SK-N-SH treated with all-trans-retinoic acid at 6 μM for 48 hours (cell line): ENCODE data around the gene AFF1.

Experiments used
- ATAC-seq: fragments of 200-7000 bp; cut with Tn5 transposase; 3 replicates; pipeline ENCODE4 v1.9.1; 2020; ENCODE audit warnings: mild to moderate bottlenecking, moderate library complexity
- ARNTL ChIP-seq: fragments of 450-650 bp; formaldehyde crosslinking; IDR thresholded peaks from 2 replicates; pipeline ENCODE4 v1.5.0; 2020; ENCODE audit warnings: low read depth, mild to moderate bottlenecking, moderate library complexity, borderline replicate concordance
- CREB5 ChIP-seq: fragments of 250-450 bp; sonication (Bioruptor Pico); IDR thresholded peaks from 2 replicates; pipeline ENCODE4 v1.5.1; 2020; ENCODE audit warnings: low read depth, mild to moderate bottlenecking, moderate library complexity
- CSDC2 ChIP-seq: fragments of 250-450 bp; sonication (Bioruptor Pico); IDR thresholded peaks from 2 replicates; pipeline ENCODE4 v1.5.0; 2020; ENCODE audit warnings: mild to moderate bottlenecking, moderate library complexity
- GLIS3 ChIP-seq: fragments of 250-450 bp; sonication (Bioruptor Pico); IDR thresholded peaks from 2 replicates; pipeline ENCODE4 v1.5.0; 2020; ENCODE audit warnings: mild to moderate bottlenecking, moderate library complexity
- ISL1 ChIP-seq: fragments of 250-450 bp; sonication (Bioruptor Pico); IDR thresholded peaks from 2 replicates; pipeline ENCODE4 v2.1.2; 2022; ENCODE audit warnings: mild to moderate bottlenecking, moderate library complexity
- OSR1 ChIP-seq: fragments of 250-450 bp; sonication (Bioruptor Pico); IDR thresholded peaks from 2 replicates; pipeline ENCODE4 v1.8.0; 2022; ENCODE audit warnings: moderate library complexity, mild to moderate bottlenecking, inconsistent platforms
- POU6F1 ChIP-seq: fragments of 250-450 bp; sonication (Bioruptor Pico); IDR thresholded peaks from 2 replicates; pipeline ENCODE4 v1.8.0; 2021; ENCODE audit warnings: low read depth, mild to moderate bottlenecking, moderate library complexity, borderline replicate concordance
- PPARA ChIP-seq: fragments of 250-450 bp; sonication (Bioruptor Pico); IDR thresholded peaks from 2 replicates; pipeline ENCODE4 v1.5.0; 2020; ENCODE audit warnings: mild to moderate bottlenecking, borderline replicate concordance
- RARB ChIP-seq: fragments of 250-450 bp; sonication (Bioruptor Pico); IDR thresholded peaks from 2 replicates; pipeline ENCODE4 v1.8.0; 2021; ENCODE audit warnings: mild to moderate bottlenecking, moderate library complexity
- TCF4 ChIP-seq: fragments of 250-450 bp; sonication (Bioruptor Pico); IDR thresholded peaks from 2 replicates; pipeline ENCODE4 v1.8.0; 2021; ENCODE audit warnings: mild to moderate bottlenecking, moderate library complexity, borderline replicate concordance
- TOX ChIP-seq: fragments of 250-450 bp; sonication (Bioruptor Pico); IDR thresholded peaks from 2 replicates; pipeline ENCODE4 v1.8.0; 2021; ENCODE audit warnings: mild to moderate bottlenecking, moderate library complexity, borderline replicate concordance
- TSHZ2 ChIP-seq: fragments of 250-450 bp; sonication (Bioruptor Pico); IDR thresholded peaks from 2 replicates; pipeline ENCODE4 v1.5.0; 2020; ENCODE audit warnings: mild to moderate bottlenecking, moderate library complexity
- ZFP3 ChIP-seq: fragments of 250-450 bp; sonication (Bioruptor Pico); IDR thresholded peaks from 2 replicates; pipeline ENCODE4 v1.5.0; 2020; ENCODE audit warnings: mild to moderate bottlenecking, moderate library complexity
- ZFP30 ChIP-seq: fragments of 450-650 bp; formaldehyde crosslinking; IDR thresholded peaks from 2 replicates; pipeline ENCODE4 v1.5.0; 2022; ENCODE audit warnings: mild to moderate bottlenecking, moderate library complexity
- ZNF565 ChIP-seq: fragments of 450-650 bp; formaldehyde crosslinking; conservative IDR thresholded peaks from 2 replicates; pipeline ENCODE4 v1.5.0; 2020; ENCODE audit warnings: low read depth, mild to moderate bottlenecking, moderate library complexity
- ZNF70 ChIP-seq: fragments of 450-650 bp; formaldehyde crosslinking; IDR thresholded peaks from 2 replicates; pipeline ENCODE4 v1.5.0; 2020; ENCODE audit warnings: mild to moderate bottlenecking, moderate library complexity
- ZNF8 ChIP-seq: fragments of 450-650 bp; formaldehyde crosslinking; IDR thresholded peaks from 2 replicates; pipeline ENCODE4 v1.5.0; 2020; ENCODE audit warnings: mild to moderate bottlenecking, moderate library complexity
- TF ChIP-seq, protein P1 (sequence below): fragments of 250-450 bp; sonication (Bioruptor Pico); IDR thresholded peaks from 2 replicates; pipeline ENCODE4 v1.8.0; 2020; ENCODE audit warnings: mild to moderate bottlenecking, moderate library complexity, borderline replicate concordance

Gene AFF1

GRCh38 chr4:86947501-86948120 lies 12.8 kb downstream of the AFF1 start:
- TF ChIP-seq PPARA (CRISPR knock-in tag), result no peak
- no peak for TF ChIP-seq TCF4 (CRISPR knock-in tag)
- TF ChIP-seq ZNF565, result no peak
- no peak for TF ChIP-seq CSDC2 (CRISPR knock-in tag)
- no peak for TF ChIP-seq ARNTL (CRISPR knock-in tag)
- TF ChIP-seq, protein P1, sequence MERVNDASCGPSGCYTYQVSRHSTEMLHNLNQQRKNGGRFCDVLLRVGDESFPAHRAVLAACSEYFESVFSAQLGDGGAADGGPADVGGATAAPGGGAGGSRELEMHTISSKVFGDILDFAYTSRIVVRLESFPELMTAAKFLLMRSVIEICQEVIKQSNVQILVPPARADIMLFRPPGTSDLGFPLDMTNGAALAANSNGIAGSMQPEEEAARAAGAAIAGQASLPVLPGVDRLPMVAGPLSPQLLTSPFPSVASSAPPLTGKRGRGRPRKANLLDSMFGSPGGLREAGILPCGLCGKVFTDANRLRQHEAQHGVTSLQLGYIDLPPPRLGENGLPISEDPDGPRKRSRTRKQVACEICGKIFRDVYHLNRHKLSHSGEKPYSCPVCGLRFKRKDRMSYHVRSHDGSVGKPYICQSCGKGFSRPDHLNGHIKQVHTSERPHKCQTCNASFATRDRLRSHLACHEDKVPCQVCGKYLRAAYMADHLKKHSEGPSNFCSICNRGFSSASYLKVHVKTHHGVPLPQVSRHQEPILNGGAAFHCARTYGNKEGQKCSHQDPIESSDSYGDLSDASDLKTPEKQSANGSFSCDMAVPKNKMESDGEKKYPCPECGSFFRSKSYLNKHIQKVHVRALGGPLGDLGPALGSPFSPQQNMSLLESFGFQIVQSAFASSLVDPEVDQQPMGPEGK (CRISPR knock-in tag), result no peak
- TF ChIP-seq TSHZ2 (CRISPR knock-in tag), result no peak
- TF ChIP-seq ZNF70, result no peak
- no peak for TF ChIP-seq POU6F1 (CRISPR knock-in tag)
- no peak for ATAC-seq

- TF ChIP-seq ARNTL (CRISPR knock-in tag) (no peak), PPARA (CRISPR knock-in tag) (no peak), ZNF565 (no peak), RARB (CRISPR knock-in tag) (no peak), GLIS3 (CRISPR knock-in tag) (no peak), CREB5 (no peak), TCF4 (CRISPR knock-in tag) (no peak), ZNF8 (CRISPR knock-in tag) (no peak), ISL1 (CRISPR knock-in tag) (no peak), ZFP30 (CRISPR knock-in tag) (no peak), CSDC2 (CRISPR knock-in tag) (no peak), OSR1 (CRISPR knock-in tag) (no peak), TOX (CRISPR knock-in tag) (no peak), ZFP3 (CRISPR knock-in tag) (no peak), TSHZ2 (CRISPR knock-in tag) (no peak), POU6F1 (CRISPR knock-in tag) (no peak)
- no peak for ATAC-seq
Measured at GRCh38 chr4:86948276-86948675, 13.5 kb downstream of the AFF1 start.
